HCT116 (cell line): ENCODE measurements around the gene DPP10. TPM values are rescaled to one million over a fixed set of nuclear protein-coding genes. Genes with fewer than 3 reads are reported as not detected.

ENCODE experiments used
- ATAC-seq: fragments of 200-7000 bp; cut with Tn5 transposase; 2 replicates; pipeline ENCODE4 v1.9.1; 2020; ENCODE audit warnings: mild to moderate bottlenecking, moderate library complexity
- BruUV-seq: library from RNA; stranded (reverse); fragments of 400-500 nt; replicated peaks from 2 replicates; lab custom pipeline; 2021; lab: Mats Ljungman, UMichigan
- CTCF ChIA-PET: fragments of 300-600 bp; sonication (Branson Sonifier 250); formaldehyde crosslinking; loops from one replicate; lab custom pipeline; 2021; ENCODE audit warnings: antibody characterized with exemption; lab: Charles Lee
- POLR2A ChIA-PET: fragments of 300-600, 350-600 bp; sonication (Branson Sonifier 250); formaldehyde crosslinking; loops from one replicate; lab custom pipeline; 2021; ENCODE audit warnings: antibody characterized with exemption; lab: Charles Lee
- RAD21 ChIA-PET, 2 experiments: fragments of 300-600 bp; sonication (Branson Sonifier 250); formaldehyde crosslinking; loops; one replicate each; lab custom pipeline; 2023; ENCODE audit warnings: low total read pairs in 2 of 2; ENCODE audit not compliant: uncharacterized antibody in 2 of 2, unreplicated experiment in 2 of 2, low non-redundant PET in 1 of 2; lab: Charles Lee
- DNase-seq: peaks from one replicate; pipeline ENCODE4 v3.0.0-alpha.2; 2010; ENCODE audit warnings: low read depth, low spot score
- H2AFZ ChIP-seq: fragments of 200-600 bp; shearing (Covaris generic), sonication (generic); 2 replicates; pipeline ENCODE4 v1.6.1; 2017; ENCODE audit warnings: low read depth, mixed run types, mixed read lengths, antibody characterized with exemption, low read length; ENCODE audit not compliant: poor library complexity, severe bottlenecking
- H3K27ac ChIP-seq: 2 replicates; pipeline ENCODE4 v1.5.1; 2012; ENCODE audit warnings: low read depth, low read length
- H3K27me3 ChIP-seq: fragments of 200-600 bp; sonication (generic); 2 replicates; pipeline ENCODE4 v1.6.1; 2016; ENCODE audit warnings: mixed run types, low read length, mixed read lengths; ENCODE audit not compliant: insufficient read depth
- H3K36me3 ChIP-seq, 2 experiments: fragments of 200-500 bp in 1 of 2; fragments of 200-600 bp in 1 of 2; sonication (Bioruptor generic) in 1 of 2; sonication (generic) in 1 of 2; 2 replicates each; pipeline versions ENCODE4 v1.5.1 to v1.6.1; 2014 to 2016; ENCODE audit warnings: low read length in 2 of 2, inconsistent platforms in 1 of 2, mixed read lengths in 1 of 2, mixed run types in 1 of 2; ENCODE audit not compliant: insufficient read depth in 2 of 2, control insufficient read depth in 1 of 2
- H3K4me1 ChIP-seq, 2 experiments: fragments of 200-600 bp in 1 of 2; sonication (generic) in 1 of 2; 2 replicates each; pipeline versions ENCODE4 v1.5.1 to v1.6.1; 2012 to 2017; ENCODE audit warnings: low read length in 2 of 2, inconsistent platforms in 1 of 2, mild to moderate bottlenecking in 1 of 2, mixed read lengths in 1 of 2, mixed run types in 1 of 2, moderate library complexity in 1 of 2; ENCODE audit not compliant: insufficient read depth in 2 of 2, control insufficient read depth in 1 of 2
- H3K4me2 ChIP-seq: fragments of 200-600 bp; sonication (generic); 2 replicates; pipeline ENCODE4 v1.6.1; 2017; ENCODE audit warnings: mixed run types, low read length, mixed read lengths
- H3K4me3 ChIP-seq, 2 experiments: fragments of 200-600 bp in 1 of 2; sonication (generic) in 1 of 2; replicated peaks in 1 of 2; 2 replicates each; pipeline ENCODE4 v1.5.1; 2011 to 2016; ENCODE audit warnings: low read length in 2 of 2, control low read depth in 1 of 2, low read depth in 1 of 2, mild to moderate bottlenecking in 1 of 2, mixed read lengths in 1 of 2, mixed run types in 1 of 2
- H3K79me2 ChIP-seq: fragments of 200-600 bp; sonication (generic); 2 replicates; pipeline ENCODE4 v1.6.1; 2017; ENCODE audit warnings: mild to moderate bottlenecking, mixed run types, low read length, moderate library complexity, mixed read lengths; ENCODE audit not compliant: insufficient read depth
- H3K9ac ChIP-seq: fragments of 200-600 bp; sonication (generic); 2 replicates; pipeline ENCODE4 v1.6.1; 2016; ENCODE audit warnings: low read length, mixed read lengths
- H3K9me2 ChIP-seq: fragments of 200-600 bp; sonication (generic), shearing (Covaris generic); 2 replicates; pipeline ENCODE4 v1.6.1; 2017; ENCODE audit warnings: mixed run types, mild to moderate bottlenecking, moderate library complexity; ENCODE audit not compliant: insufficient read depth
- H3K9me3 ChIP-seq, 2 experiments: fragments of 200-500 bp in 1 of 2; fragments of 200-600 bp in 1 of 2; sonication (Bioruptor generic) in 1 of 2; sonication (generic) in 1 of 2; 2 replicates each; pipeline ENCODE4 v1.6.1; 2014 to 2017; ENCODE audit warnings: low read length in 2 of 2, mixed read lengths in 2 of 2, inconsistent platforms in 1 of 2, low read depth in 1 of 2, mild to moderate bottlenecking in 1 of 2, mixed run types in 1 of 2, moderate library complexity in 1 of 2; ENCODE audit not compliant: control insufficient read depth in 1 of 2, insufficient read depth in 1 of 2
- H4K20me1 ChIP-seq: fragments of 200-600 bp; sonication (generic), shearing (Covaris generic); 2 replicates; pipeline ENCODE4 v1.6.1; 2017; ENCODE audit warnings: mixed run types, mild to moderate bottlenecking, moderate library complexity; ENCODE audit not compliant: insufficient read depth
- ATF3 ChIP-seq: IDR thresholded peaks from 2 replicates; pipeline ENCODE4 v1.6.1; 2012
- CEBPB ChIP-seq: IDR thresholded peaks from 2 replicates; pipeline ENCODE4 v1.6.1; 2012; ENCODE audit warnings: low read depth
- CTCF ChIP-seq, 3 experiments: fragments of 200-600 bp in 1 of 3; sonication (generic) in 1 of 3; IDR thresholded peaks in 2 of 3; conservative IDR thresholded peaks in 1 of 3; 2 replicates each; pipeline ENCODE4 v1.5.1; 2012 to 2017; ENCODE audit warnings: low read depth in 2 of 3, low read length in 2 of 3, antibody characterized with exemption in 1 of 3, borderline replicate concordance in 1 of 3, control low read depth in 1 of 3, mild to moderate bottlenecking in 1 of 3, mixed read lengths in 1 of 3, mixed run types in 1 of 3, moderate library complexity in 1 of 3; ENCODE audit not compliant: insufficient read depth in 1 of 3
- EGR1 ChIP-seq: IDR thresholded peaks from 2 replicates; pipeline ENCODE4 v1.6.1; 2012; ENCODE audit warnings: low read depth
- EZH2 ChIP-seq: fragments of 200-600 bp; sonication (generic); IDR thresholded peaks from 2 replicates; pipeline ENCODE4 v1.6.1; 2017; ENCODE audit warnings: antibody characterized with exemption, mixed run types
- EZH2phosphoT487 ChIP-seq: fragments of 200-600 bp; IDR thresholded peaks from 2 replicates; pipeline ENCODE4 v1.6.1; 2018; ENCODE audit warnings: antibody characterized with exemption, borderline replicate concordance
- FOSL1 ChIP-seq: IDR thresholded peaks from 2 replicates; pipeline ENCODE4 v1.6.1; 2012; ENCODE audit warnings: low read depth
- MAX ChIP-seq: IDR thresholded peaks from 2 replicates; pipeline ENCODE4 v1.6.1; 2012
- SIN3A ChIP-seq: IDR thresholded peaks from 2 replicates; pipeline ENCODE4 v1.6.1; 2012; ENCODE audit warnings: low read depth
- SP1 ChIP-seq: IDR thresholded peaks from 2 replicates; pipeline ENCODE4 v1.6.1; 2012; ENCODE audit warnings: low read depth
- TCF7L2 ChIP-seq: IDR thresholded peaks from 2 replicates; pipeline ENCODE4 v1.7.0; 2011; ENCODE audit warnings: borderline replicate concordance, inconsistent platforms; ENCODE audit not compliant: insufficient read depth, insufficient read length; ENCODE audit errors: extremely low read depth
- YY1 ChIP-seq: IDR thresholded peaks from 2 replicates; pipeline ENCODE4 v1.6.1; 2011; ENCODE audit warnings: low read length, low read depth, moderate library complexity, mild to moderate bottlenecking; ENCODE audit not compliant: insufficient replicate concordance; ENCODE audit errors: extremely low read depth
- ZBTB33 ChIP-seq: IDR thresholded peaks from 2 replicates; pipeline ENCODE4 v1.6.1; 2011; ENCODE audit warnings: mild to moderate bottlenecking, low read length, moderate library complexity; ENCODE audit not compliant: insufficient replicate concordance; ENCODE audit errors: extremely low read depth
- ZFX ChIP-seq: fragments of 450-650 bp; IDR thresholded peaks from 2 replicates; pipeline ENCODE4 v1.6.1; 2017
- ZNF274 ChIP-seq: fragments of 200-500 bp; sonication (Bioruptor generic); IDR thresholded peaks from 2 replicates; pipeline ENCODE4 v1.6.1; 2014; ENCODE audit warnings: mild to moderate bottlenecking, low read depth, low read length, inconsistent platforms
- intact Hi-C: fragments of 100-400 bp; cut with micrococcal nuclease; formaldehyde crosslinking; loops from 2 replicates; pipeline ENCODE4 v1.10.0; 2022
- total RNA-seq: library from RNA; stranded (reverse); gene quantifications from one replicate; pipeline ENCODE4 v1.2.1, GENCODE V29; 2021; ENCODE audit not compliant: unreplicated experiment

The DPP10 gene
- total RNA-seq, 1 experiment from 2014 or later: not detected

- TF ChIP-seq CTCF (IDR thresholded peaks at IDR 0.05 in 2 of 3, conservative IDR thresholded peaks at IDR 0.05 in 1 of 3; ENCODE audit: borderline replicate concordance in 1 of 3, insufficient read depth in 1 of 3, low read depth in 2 of 3, low read length in 2 of 3): no peak
- TF ChIP-seq SIN3A: no peak
- no peak for TF ChIP-seq ZBTB33
- no peak for TF ChIP-seq ATF3
- no peak for TF ChIP-seq SP1
- TF ChIP-seq EZH2: no peak
Observed at GRCh38 chr2:115552726-115553125, 1110.3 kb downstream of the DPP10 start (continued).

- no TSS peak for BruUV-seq
- H2AFZ ChIP-seq: no peak overlapping the region
- no peaks in the 10 kb centered on the region for H3K4me1 ChIP-seq
- ATAC-seq: no peak
- H4K20me1 ChIP-seq: no peaks in the 10 kb centered on the region
- no peaks in the 10 kb centered on the region for H3K36me3 ChIP-seq
- H3K9me3 ChIP-seq: peaks cover 4 to 24% of the 10 kb centered on the region in 2 experiments; a peak in 2 of 4 replicates
- ChIA-PET CTCF (no interaction called here), RAD21 (no interaction called here), POLR2A (no interaction called here)
- no peaks in the 10 kb centered on the region for H3K27me3 ChIP-seq
- H3K27ac ChIP-seq: no peak overlapping the region
- no peaks in the 10 kb centered on the region for H3K79me2 ChIP-seq
- no peak overlapping the region for H3K4me2 ChIP-seq
- DNase-seq: no peak
- no peaks in the 10 kb centered on the region for H3K9me2 ChIP-seq
- intact Hi-C loops: no loop called here
- no peak overlapping the region for H3K4me3 ChIP-seq
- no peak overlapping the region for H3K9ac ChIP-seq
- no peak for TF ChIP-seq CTCF (IDR thresholded peaks at IDR 0.05 in 2 of 3, conservative IDR thresholded peaks at IDR 0.05 in 1 of 3; ENCODE audit: borderline replicate concordance in 1 of 3, insufficient read depth in 1 of 3, low read depth in 2 of 3, low read length in 2 of 3)
- no peak for TF ChIP-seq YY1
- no peak for TF ChIP-seq CEBPB
- no peak for TF ChIP-seq ZFX
- TF ChIP-seq ZNF274: no peak
- TF ChIP-seq EZH2phosphoT487: no peak
- TF ChIP-seq MAX: no peak
- TF ChIP-seq ZBTB33: no peak
- no peak for TF ChIP-seq FOSL1
- TF ChIP-seq TCF7L2: no peak
- TF ChIP-seq EZH2: no peak
- TF ChIP-seq EGR1: no peak
Observed at GRCh38 chr2:115554153-115554552, 1111.7 kb downstream of the DPP10 start.
